GM21723 (cell line): ENCODE measurements around the gene REPS1.
"Not testable (repeated sequence)": the region's sequence is repeated elsewhere in the genome, so short reads cannot be mapped to it uniquely, and the experiment has no call there.

Source experiments
- ATAC-seq: cut with Tn5 transposase; IDR thresholded peaks from one replicate; pipeline ENCODE4 v1.9.1; 2021; ENCODE audit warnings: mild to moderate bottlenecking, moderate library complexity; ENCODE audit not compliant: unreplicated experiment

The REPS1 gene

GRCh38 chr6:139007428-139007827 lies 19.4 kb upstream of the REPS1 start:
- no peak for ATAC-seq

DNA sequence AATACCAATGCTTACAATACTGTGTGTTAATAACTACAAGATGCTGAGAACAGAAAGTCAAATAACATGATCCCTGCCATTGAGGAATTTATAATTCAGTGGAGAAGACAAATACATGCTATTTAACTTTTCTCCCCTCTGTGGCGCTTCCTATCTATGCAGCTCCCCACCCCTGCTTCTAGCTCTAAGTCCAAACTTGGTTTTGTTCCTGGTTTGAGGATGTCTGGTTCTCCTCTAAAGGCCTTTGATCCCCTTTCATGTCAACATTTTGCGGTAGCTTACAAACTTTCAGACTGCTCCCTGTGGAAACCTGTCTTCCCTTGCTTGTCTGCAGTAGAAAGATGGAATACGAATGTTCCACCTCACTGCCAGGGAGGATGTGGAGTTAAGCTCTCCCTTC lies 18.4 kb upstream of the REPS1 start:
- ATAC-seq, result no peak

DNA sequence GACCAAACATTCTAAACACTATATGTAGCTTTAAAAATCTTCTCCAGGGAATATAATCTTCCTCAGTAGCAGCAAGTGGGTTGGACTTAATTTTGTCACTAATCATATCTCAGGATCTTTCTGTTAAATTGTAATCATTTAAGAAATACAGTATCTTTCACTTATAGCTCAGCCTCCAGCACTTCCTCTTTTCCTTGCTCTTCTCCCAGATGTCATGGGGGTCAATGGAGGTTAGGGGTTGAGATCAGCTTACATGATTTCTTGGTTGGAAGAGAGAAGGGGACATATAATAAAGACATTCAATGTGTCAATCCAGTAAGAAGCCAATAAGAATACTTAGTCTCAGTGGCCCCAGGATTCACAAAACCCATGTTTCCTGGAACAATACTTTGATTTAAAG lies 15.7 kb upstream of the REPS1 start:
- ATAC-seq, result no peak

DNA sequence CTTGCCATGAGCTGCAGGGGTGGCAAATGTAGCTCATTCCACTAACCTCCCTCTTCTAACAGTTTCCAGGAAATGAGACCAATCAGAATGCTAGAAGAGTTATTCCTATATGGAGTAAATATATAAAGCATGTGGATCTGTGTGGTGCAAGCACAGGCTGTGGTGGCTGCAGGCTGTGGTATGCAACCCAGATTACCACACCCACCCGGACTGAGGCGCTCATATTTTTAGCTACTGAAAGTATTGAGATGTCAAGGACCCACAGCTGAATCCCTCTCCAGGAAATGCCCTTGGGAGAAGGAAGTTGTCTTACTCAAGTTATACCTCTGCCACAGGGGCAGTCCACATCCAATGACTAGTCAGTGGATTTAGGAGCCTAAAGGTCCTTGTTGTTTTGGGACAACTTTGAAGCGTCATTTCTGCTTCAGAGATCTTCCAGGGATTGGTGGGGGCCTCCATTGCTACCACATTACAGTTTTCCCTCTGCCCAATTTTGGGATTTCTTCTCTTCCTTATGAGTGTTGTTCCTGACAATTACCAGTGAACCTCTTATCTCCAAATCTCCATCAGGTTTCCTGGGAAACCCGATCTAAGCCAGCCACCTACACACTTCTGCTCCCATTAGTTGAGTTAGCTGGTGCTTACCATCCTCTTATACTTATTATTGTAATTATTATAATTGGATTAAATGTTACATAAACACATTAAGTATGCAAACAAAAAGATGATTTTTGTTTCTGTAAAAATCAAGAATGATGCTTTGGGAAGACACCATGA lies 12.1 kb upstream of the REPS1 start:
- ATAC-seq, result no peak

DNA sequence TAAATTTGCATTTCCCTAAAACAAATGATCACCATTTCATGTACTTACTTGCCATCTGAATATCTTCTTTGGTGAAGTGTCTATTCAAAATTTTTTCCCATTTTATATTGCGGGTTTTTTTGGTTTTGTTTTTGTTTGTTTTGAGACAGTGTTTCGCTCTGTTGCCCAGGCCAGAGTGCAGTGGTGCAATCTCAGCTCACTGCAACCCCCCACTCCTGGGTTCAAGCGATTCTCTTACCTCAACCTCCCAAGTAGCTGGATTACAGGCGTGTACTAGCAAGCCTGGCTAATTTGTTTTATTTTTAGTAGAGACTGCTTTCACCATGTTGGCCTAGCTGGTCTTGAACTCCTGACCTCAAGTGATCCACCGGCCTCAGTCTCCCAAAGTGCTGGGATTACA lies 9.1 kb upstream of the REPS1 start:
- ATAC-seq, result no peak

GRCh38 chr6:138996524-138996923 lies 8.5 kb upstream of the REPS1 start:
- ATAC-seq, result no peak

DNA sequence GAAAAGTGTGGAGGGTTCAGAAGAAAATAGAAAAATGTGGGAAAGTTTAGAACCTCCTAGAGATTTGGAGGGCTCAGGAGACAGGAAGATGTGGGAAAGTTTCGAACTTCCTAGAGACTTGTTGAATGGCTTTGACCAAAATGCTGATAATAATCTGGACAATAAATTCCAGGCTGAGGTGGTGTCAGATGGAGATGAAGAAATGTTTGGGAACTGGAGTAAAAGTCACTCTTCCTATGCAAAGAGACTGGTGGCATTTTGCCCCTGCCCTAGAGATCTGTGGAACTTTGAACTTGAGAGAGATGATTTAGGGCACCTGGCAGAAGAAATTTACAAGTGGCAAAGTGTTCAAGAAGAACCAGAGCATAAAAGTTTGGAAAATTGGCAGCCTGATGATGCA lies 5.4 kb upstream of the REPS1 start:
- ATAC-seq, result not testable (repeated sequence)

DNA sequence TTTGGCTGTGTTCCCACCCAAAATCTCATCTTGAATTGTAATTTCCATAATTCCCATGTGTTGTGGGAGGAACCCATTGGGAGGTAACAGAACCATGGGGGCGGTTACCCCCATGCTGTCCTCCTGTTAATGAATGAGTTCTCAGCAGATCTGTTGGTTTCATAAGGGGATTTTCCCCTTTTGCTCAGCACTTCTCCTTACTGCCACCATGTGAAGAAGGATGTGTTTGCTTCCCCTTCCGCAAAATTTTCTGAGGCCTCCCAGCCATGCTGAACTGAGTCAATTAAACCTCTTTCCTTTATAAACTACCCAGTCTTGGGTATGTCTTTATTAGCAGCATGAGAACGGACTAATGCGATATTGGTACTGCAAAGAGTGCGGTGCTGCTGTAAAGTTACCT lies 4.9 kb upstream of the REPS1 start:
- not testable (repeated sequence) for ATAC-seq

DNA sequence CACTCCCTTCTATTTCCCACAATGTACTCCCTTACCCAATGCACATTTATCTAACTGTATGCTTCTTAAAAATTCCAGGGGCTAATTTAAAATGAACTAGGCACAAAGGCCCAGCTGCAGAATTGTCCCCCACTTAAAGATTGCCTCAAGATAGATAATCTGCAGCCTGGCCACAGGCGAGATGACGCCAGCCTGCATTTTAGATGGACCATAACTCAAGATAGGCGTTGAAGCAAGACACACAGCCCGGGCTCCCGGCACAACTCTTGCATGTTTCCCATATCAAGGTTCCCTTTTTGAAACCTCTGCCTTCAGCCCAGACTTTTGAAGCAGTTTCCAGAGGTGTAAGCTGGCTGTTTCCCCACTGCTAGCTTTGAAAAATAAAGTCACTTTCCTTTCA lies 3.2 kb upstream of the REPS1 start:
- ATAC-seq, result no peak

DNA sequence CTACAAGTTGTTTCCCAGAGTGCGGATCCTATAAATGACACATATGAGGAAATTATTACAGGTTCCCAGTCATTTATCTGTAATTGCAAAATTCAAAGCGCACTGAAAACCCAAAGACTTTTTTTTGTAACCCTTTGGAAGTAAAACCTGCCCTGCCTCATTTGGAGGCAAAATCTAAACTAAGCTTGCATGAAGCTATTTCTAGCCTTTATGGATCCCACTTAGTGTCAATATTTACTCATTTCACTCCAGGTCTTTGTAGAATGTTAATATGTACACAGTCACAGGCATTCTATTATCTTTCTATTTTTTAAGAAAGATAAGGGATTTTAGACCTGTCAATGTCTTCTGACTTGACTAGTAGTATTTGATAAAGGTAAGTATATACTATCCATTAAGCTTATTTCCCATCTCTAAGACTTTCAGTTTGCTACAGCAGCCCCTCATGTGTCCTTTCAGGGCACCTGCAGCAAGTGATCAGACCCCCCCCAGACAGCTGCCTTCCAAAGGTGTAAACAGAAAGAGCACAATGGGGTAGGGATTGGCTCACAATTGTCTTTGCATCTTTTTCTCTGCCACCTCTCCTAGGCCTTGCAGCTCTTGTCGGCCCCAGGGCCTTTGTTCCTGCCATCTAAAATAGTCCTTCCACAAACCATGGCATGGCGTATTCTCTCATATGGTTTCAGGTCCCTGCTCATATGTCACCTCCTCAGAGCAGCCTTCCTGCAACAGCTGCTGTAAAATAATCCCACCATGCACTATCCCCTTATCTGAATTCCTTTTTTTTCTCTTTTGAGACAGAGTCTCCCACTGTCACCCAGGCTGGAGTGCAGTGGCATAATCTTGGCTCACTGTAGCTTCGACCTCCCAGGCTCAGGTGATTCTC lies 1.3 kb upstream of the REPS1 start:
- no peak for ATAC-seq

DNA sequence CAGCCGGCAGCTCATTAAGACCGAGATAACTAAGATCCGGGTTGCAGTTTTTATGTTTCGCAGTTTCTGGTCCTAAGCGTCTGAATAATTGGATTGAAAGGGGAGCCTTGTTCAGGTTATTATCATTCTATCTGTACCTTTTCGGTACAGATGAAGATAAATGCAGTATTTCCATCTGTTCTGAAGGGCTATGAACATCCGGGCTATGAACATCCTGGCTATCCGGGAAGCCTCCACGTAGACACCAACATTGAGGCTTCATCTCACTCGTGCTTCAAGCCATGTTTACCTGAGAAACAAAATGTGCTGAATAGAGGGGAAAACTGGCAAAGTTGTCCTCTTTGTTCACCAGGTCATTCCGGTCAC lies 399 bp upstream of the REPS1 start:
- peak; percentile 5 for ATAC-seq

DNA sequence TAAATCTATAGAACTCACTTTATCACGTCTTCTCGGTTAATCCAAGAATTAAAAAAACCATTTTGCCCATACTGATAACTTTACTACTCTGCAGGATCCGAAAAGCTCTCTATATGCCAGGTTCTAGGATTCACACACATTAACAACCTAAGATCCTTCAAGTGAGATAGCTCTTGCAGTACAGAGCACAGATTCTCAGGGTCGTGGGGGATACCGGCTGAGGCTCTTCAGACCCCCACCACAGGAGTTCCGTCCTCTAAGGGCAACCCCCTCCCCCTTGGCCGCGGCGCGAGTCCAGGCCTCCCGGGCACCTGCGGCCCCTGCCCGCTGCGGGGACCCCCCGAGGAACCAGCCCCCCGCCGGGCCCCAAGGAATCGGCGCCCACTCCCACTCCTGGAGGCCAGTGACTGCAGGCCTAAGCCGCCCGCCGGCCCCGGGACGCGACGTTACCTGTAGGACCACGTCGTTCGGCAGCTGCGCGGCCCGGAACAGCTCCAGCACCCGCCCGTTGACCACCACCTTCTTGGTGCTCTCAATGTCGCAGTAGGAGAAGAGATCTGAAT lies 892 bp downstream of the REPS1 start:
- peak; percentile 23 for ATAC-seq

DNA sequence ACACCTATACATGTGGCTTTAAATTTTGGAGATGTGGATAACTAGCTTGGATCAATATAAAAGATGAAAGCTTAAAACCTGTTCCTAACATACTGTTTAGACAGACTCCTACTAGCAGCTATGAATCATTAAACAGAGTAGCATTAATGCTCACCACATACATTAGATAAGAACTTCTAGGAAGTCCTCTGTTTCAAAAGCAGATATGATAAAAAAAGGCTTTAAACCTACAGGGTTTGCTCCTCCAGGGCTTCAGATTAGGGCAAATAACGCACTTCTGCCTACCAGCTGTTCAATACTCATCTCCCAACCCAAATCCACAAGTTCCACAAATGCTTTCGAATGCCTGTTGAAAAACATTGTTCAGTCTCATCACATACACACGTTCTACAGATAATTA lies 1.5 kb downstream of the REPS1 start:
- ATAC-seq, result no peak

DNA sequence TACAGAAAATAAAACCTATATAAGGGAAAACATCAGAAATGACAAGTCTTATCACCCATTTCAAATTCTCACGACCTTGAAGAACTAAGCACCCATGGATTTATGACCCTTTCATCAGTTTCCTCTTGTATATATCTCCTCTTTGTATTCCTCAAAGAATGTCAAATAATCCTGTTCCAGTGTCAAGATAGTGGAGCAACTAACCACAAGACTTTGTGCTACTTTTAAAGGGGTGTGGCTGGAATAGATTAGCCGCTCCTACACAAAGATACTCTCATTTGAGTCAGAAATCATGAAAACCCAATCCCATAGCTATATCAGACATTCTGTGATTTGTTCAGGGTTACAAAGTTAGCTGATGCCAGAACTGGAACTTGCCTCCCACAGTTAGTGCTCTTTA lies 6.6 kb downstream of the REPS1 start:
- no peak for ATAC-seq

GRCh38 chr6:138979813-138980668 lies 8.0 kb downstream of the REPS1 start:
- peak; percentile 40 for ATAC-seq

GRCh38 chr6:138979365-138979764 lies 8.7 kb downstream of the REPS1 start:
- ATAC-seq, result no peak

DNA sequence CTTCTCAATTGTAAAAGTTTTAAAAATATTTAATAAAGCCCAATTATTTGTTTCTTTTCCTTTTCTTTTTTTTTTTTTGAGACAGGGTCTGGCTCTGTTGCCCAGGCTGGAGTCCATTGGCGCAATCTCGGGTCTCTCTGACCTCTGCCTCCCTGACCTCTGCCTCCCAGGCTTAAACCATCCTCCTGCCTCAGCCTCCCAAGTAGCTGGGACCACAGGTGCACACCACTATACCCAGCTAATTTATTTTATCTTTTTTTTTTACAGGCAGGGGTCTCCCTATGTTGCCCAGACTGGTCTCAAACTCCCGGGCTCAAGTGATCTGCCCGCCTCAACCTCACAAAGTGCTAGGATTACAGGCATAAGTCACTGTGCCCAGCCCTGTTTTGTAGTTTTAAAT lies 9.8 kb downstream of the REPS1 start:
- ATAC-seq, result no peak

- no peak for ATAC-seq
Observed at GRCh38 chr6:138977646-138978167, 10.3 kb downstream of the REPS1 start.

DNA sequence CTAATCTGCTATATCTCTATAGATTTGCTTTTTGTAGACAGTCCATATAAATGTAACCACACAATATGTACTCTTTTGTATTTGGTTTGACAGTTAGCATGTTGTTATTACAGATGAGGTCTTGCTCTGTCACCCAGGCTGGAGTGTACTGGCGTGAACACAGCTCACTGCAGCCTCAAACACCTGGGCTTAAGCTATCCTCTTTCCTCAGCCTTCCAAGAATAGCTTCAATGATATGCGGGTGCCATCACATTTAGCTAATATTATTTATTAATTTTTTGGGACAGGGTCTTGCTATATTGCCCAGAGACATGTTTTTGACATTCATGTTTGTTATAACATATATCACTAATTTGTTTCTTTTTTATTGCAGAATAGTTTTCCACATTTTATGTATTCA lies 10.8 kb downstream of the REPS1 start:
- no peak for ATAC-seq

DNA sequence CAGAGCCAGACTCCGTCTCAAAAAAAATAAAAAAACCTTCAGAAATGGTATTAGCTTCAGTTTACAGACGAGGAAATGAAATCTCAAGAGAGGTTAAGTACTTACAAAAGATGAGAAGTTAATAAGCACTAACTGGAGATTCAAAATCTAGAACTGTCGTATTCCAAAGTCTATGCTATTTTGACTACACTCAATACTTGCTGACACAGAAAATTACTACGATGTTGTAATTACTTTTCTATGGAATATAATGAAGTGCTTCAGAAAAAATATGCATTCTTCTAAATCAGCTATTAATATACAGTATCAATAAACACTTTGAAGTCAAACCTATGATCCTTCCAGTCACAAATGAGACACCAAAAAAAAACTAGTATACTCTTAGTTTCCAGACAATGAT lies 12.2 kb downstream of the REPS1 start:
- no peak for ATAC-seq
